Gastroesophageal sphincter (tissue), 3 donors: Measurements from ENCODE around the gene PRDM16.

Source experiments
- CTCF ChIP-seq, 4 experiments: fragments of 200-600 bp in 2 of 4; fragments of 450-650 bp in 2 of 4; sonication (generic) in 1 of 4; IDR thresholded peaks; one replicate each; pipeline ENCODE4 v1.5.1; 2017 to 2019; ENCODE audit warnings: antibody characterized with exemption in 4 of 4, mild to moderate bottlenecking in 2 of 4, moderate library complexity in 2 of 4
- EP300 ChIP-seq: sonication (generic); formaldehyde crosslinking; IDR thresholded peaks from one replicate; pipeline ENCODE4 v1.6.1; 2017; ENCODE audit warnings: antibody characterized with exemption, mild to moderate bottlenecking
- POLR2AphosphoS5 ChIP-seq: sonication (generic); formaldehyde crosslinking; IDR thresholded peaks from one replicate; pipeline ENCODE4 v1.6.1; 2017; ENCODE audit warnings: antibody characterized with exemption

- no peak for TF ChIP-seq CTCF (IDR thresholded peaks at IDR 0.05)
- no peak for TF ChIP-seq EP300
- TF ChIP-seq POLR2AphosphoS5, result no peak
Measured at GRCh38 chr1:3324704-3325535, 255.9 kb downstream of the PRDM16 start.
